Fibroblast of pulmonary artery (primary cell): Measurements from ENCODE around the gene GTPBP6.

Experiments
- DNase-seq: peaks from one replicate; pipeline ENCODE4 v3.0.0-alpha.2; 2010; ENCODE audit warnings: low read depth
- H3K4me3 ChIP-seq: replicated peaks from 2 replicates; pipeline ENCODE4 v1.5.1; 2011; ENCODE audit warnings: low read depth, mild to moderate bottlenecking, control low read depth, low read length, moderate library complexity
- CTCF ChIP-seq: IDR thresholded peaks from 2 replicates; pipeline ENCODE4 v1.5.1; 2011; ENCODE audit warnings: mild to moderate bottlenecking, control low read depth, low read length, inconsistent platforms; ENCODE audit errors: missing control alignments

Gene GTPBP6

GRCh38 chrX:346034-346813 is 27.6 kb upstream of the GTPBP6 start:
- H3K4me3 ChIP-seq: no peak overlapping the region
- DNase-seq: no peak
- TF ChIP-seq CTCF: no peak

GRCh38 chrX:345020-345925 is 26.7 kb upstream of the GTPBP6 start:
- TF ChIP-seq CTCF: no peak
- DNase-seq: no peak
- H3K4me3 ChIP-seq: no peak overlapping the region

- H3K4me3 ChIP-seq: no peak overlapping the region
- TF ChIP-seq CTCF: no peak
- DNase-seq: no peak
Measured at GRCh38 chrX:344371-344901, 25.8 kb upstream of the GTPBP6 start.

- TF ChIP-seq CTCF: no peak
- no peak for DNase-seq
Measured at GRCh38 chrX:341541-342101, 23.0 kb upstream of the GTPBP6 start.

GRCh38 chrX:340641-341423 is 22.2 kb upstream of the GTPBP6 start:
- DNase-seq: no peak
- no peak overlapping the region for H3K4me3 ChIP-seq
- TF ChIP-seq CTCF: no peak

More at GRCh38 chrX:341541-342101, 23.0 kb upstream of the GTPBP6 start:
- no peak overlapping the region for H3K4me3 ChIP-seq

- no peak overlapping the region for H3K4me3 ChIP-seq
- no peak for TF ChIP-seq CTCF
- DNase-seq: no peak
Measured at GRCh38 chrX:340121-340520, 21.5 kb upstream of the GTPBP6 start.
